K562 (cell line): ENCODE results near the gene NHLRC2. TPM values are rescaled to one million over a fixed set of nuclear protein-coding genes. Genes with fewer than 3 reads are reported as not detected.

Source experiments
- ARID1B ChIP-seq: fragments of 450-650 bp; IDR thresholded peaks from 2 replicates; pipeline ENCODE4 v1.6.1; 2016; ENCODE audit warnings: antibody characterized with exemption, mild to moderate bottlenecking, inconsistent platforms
- BRF1 ChIP-seq: IDR thresholded peaks from 3 replicates; pipeline ENCODE4 v1.6.1; 2011; ENCODE audit warnings: borderline replicate concordance, mild to moderate bottlenecking; ENCODE audit not compliant: insufficient read length; ENCODE audit errors: extremely low read depth
- CAMTA2 ChIP-seq: fragments of 250-450 bp; sonication (Bioruptor Pico); conservative IDR thresholded peaks from 2 replicates; pipeline ENCODE4 v1.5.1; 2022
- CBFA2T2 ChIP-seq: fragments of 450-650 bp; conservative IDR thresholded peaks from 2 replicates; pipeline ENCODE4 v1.6.1; 2017; ENCODE audit warnings: mild to moderate bottlenecking
- CBFA2T3 ChIP-seq: fragments of 450-650 bp; IDR thresholded peaks from 2 replicates; pipeline ENCODE4 v1.6.1; 2017
- CHCHD3 ChIP-seq: fragments of 250-450 bp; sonication (Bioruptor Pico); IDR thresholded peaks from 2 replicates; pipeline ENCODE4 v2.1.2; 2022; ENCODE audit warnings: mild to moderate bottlenecking
- CTBP1 ChIP-seq: fragments of 450-650 bp; IDR thresholded peaks from 2 replicates; pipeline ENCODE4 v1.6.1; 2016; ENCODE audit warnings: borderline replicate concordance
- DPF2 ChIP-seq: fragments of 450-650 bp; IDR thresholded peaks from 2 replicates; pipeline ENCODE4 v1.6.1; 2016
- ESRRA ChIP-seq: fragments of 450-650 bp; IDR thresholded peaks from 2 replicates; pipeline ENCODE4 v1.6.1; 2014; ENCODE audit warnings: low read depth, mild to moderate bottlenecking, moderate library complexity, borderline replicate concordance
- MAFG ChIP-seq: fragments of 450-650 bp; conservative IDR thresholded peaks from 2 replicates; pipeline ENCODE4 v1.6.1; 2016; ENCODE audit warnings: missing genetic modification characterization, missing compliant biosample characterization
- NCOR1 ChIP-seq: fragments of 450-650 bp; IDR thresholded peaks from 2 replicates; pipeline ENCODE4 v1.6.1; 2016; ENCODE audit warnings: mild to moderate bottlenecking, moderate library complexity
- NEUROD1 ChIP-seq: fragments of 150-350 bp; IDR thresholded peaks from 2 replicates; pipeline ENCODE4 v1.6.1; 2014; ENCODE audit warnings: borderline replicate concordance, low read length, low read depth; ENCODE audit not compliant: partially characterized antibody
- RAD51 ChIP-seq: fragments of 450-650 bp; IDR thresholded peaks from 2 replicates; pipeline ENCODE4 v1.7.1; 2016; ENCODE audit warnings: low read depth, mild to moderate bottlenecking, borderline replicate concordance
- RBM17 ChIP-seq: fragments of 200-400 bp; formaldehyde crosslinking; IDR thresholded peaks from 2 replicates; pipeline ENCODE4 v1.6.1; 2017; ENCODE audit warnings: low read depth, mild to moderate bottlenecking, low read length, borderline replicate concordance
- RBM39 ChIP-seq: fragments of 200-400 bp; formaldehyde crosslinking; optimal IDR thresholded peaks from 2 replicates; pipeline ENCODE3; 2018; ENCODE audit warnings: low read depth, low read length
- RCOR1 ChIP-seq, 2 experiments: IDR thresholded peaks; 2 replicates each; pipeline ENCODE4 v1.6.1; 2012; ENCODE audit warnings: low read depth in 2 of 2, low read length in 2 of 2, borderline replicate concordance in 1 of 2, improper control_type of control experiment in 1 of 2
- SMARCA4 ChIP-seq: fragments of 450-650 bp; IDR thresholded peaks from 2 replicates; pipeline ENCODE4 v1.6.1; 2016
- SP1 ChIP-seq: sonication (generic); formaldehyde crosslinking; IDR thresholded peaks from 2 replicates; pipeline ENCODE4 v1.8.1; 2022; ENCODE audit warnings: mild to moderate bottlenecking, missing genetic modification reagents
- TCF3 ChIP-seq: sonication (generic); formaldehyde crosslinking; IDR thresholded peaks from 2 replicates; pipeline ENCODE4 v1.4.0; 2020; ENCODE audit warnings: mild to moderate bottlenecking, missing genetic modification reagents
- ZNF212 ChIP-seq: fragments of 450-650 bp; formaldehyde crosslinking; IDR thresholded peaks from 2 replicates; pipeline ENCODE4 v1.4.0; 2020; ENCODE audit warnings: mild to moderate bottlenecking
- ZNF23 ChIP-seq: fragments of 250-450 bp; sonication (Bioruptor Pico); IDR thresholded peaks from 2 replicates; pipeline ENCODE4 v1.4.0; 2020; ENCODE audit warnings: mild to moderate bottlenecking
- ZNF347 ChIP-seq: fragments of 450-650 bp; formaldehyde crosslinking; IDR thresholded peaks from 2 replicates; pipeline ENCODE4 v1.4.0; 2020; ENCODE audit warnings: low read depth, mild to moderate bottlenecking, moderate library complexity
- ZNF431 ChIP-seq: sonication (generic); formaldehyde crosslinking; IDR thresholded peaks from 2 replicates; pipeline ENCODE4 v1.8.0; 2022; ENCODE audit warnings: mild to moderate bottlenecking, missing genetic modification reagents
- polyA plus RNA-seq, 8 experiments: library from polyadenylated mRNA; depleted of rRNA in 4 of 8; stranded (reverse) in 5 of 8; unstranded in 3 of 8; fragments of >200 nt; fragmentation: Nextera tagmentation in 2 of 8; fragmentation: Illumina TruSeq in 1 of 8; extraction: Ambion mirVana in 2 of 8; extraction: Trizol in 1 of 8; gene quantifications; 2 replicates each; pipeline versions ENCODE4 v1.2.1 to v1.2.3, GENCODE V29; 2011 to 2014; ENCODE audit warnings: inconsistent platforms in 1 of 8, missing spikeins in 1 of 8
- total RNA-seq, 7 experiments: library from RNA; depleted of rRNA in 6 of 7; stranded (reverse); fragments of >200 nt in 6 of 7; fragmentation: Illumina TruSeq in 2 of 7; extraction: Trizol in 2 of 7; gene quantifications; 2 replicates each; pipeline versions ENCODE4 v1.2.1 to v1.2.3, GENCODE V29; 2011 to 2021; ENCODE audit warnings: low replicate concordance in 1 of 7
- TF ChIP-seq, protein P1 (sequence below): fragments of 450-650 bp; IDR thresholded peaks from 2 replicates; pipeline ENCODE4 v1.6.1; 2017; ENCODE audit warnings: antibody characterized with exemption
- TF ChIP-seq, protein P2 (sequence below): sonication (generic); formaldehyde crosslinking; IDR thresholded peaks from 2 replicates; pipeline ENCODE4 v1.5.0; 2020; ENCODE audit warnings: missing genetic modification reagents
- TF ChIP-seq, protein P3 (sequence below): fragments of 450-650 bp; formaldehyde crosslinking; IDR thresholded peaks from 2 replicates; pipeline ENCODE4 v1.4.0; 2020; ENCODE audit warnings: mild to moderate bottlenecking, moderate library complexity
- TF ChIP-seq, protein P4 (sequence below), 3 experiments: fragments of 200-800 bp in 1 of 3; sonication (Bioruptor generic) in 1 of 3; sonication (generic) in 1 of 3; formaldehyde crosslinking in 1 of 3; IDR thresholded peaks; 2 replicates each; pipeline versions ENCODE4 v1.6.1 to v1.8.0; 2016 to 2022; ENCODE audit warnings: mild to moderate bottlenecking in 2 of 3, missing compliant biosample characterization in 2 of 3, missing genetic modification characterization in 2 of 3, missing genetic modification reagents in 1 of 3

The NHLRC2 gene
- total and polyA plus RNA-seq, 9 of the 15 experiments (the other 6 are each of a cell fraction or from before 2014, with no cell fraction given) = 1.5 to 22.4 (median 10.3) TPM

DNA sequence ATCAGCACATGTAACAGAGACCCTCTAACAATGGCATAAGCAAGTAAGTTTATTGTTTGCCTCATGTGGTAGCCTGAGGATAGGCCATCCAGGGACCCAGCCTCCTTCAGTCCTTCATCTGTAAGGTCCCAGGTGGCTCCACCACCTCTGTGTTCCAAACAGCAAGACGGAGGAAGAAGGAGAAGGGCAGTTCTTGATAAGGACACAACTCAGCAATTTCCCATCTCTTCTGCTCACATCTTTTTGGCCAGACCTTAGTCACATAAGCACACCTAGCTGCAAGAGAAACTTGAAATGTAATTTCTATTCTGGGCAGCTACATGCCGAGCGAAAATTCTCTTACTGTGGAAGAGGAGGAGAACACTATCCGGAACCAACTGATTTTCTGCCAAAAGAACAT lies 34.5 kb upstream of the NHLRC2 start (continued):
- no peak for TF ChIP-seq RAD51
- no peak for TF ChIP-seq ZNF212 (CRISPR knock-in tag)
- 0 out of 2 replicates have a peak, but pooled peaks have one; percentile 27 for TF ChIP-seq SMARCA4
- peak; percentile 47; the same call in 1 of the 2 replicates for TF ChIP-seq CBFA2T2
- TF ChIP-seq RCOR1 (IDR thresholded peaks at IDR 0.05; ENCODE audit: borderline replicate concordance in 1 of 2, low read depth in 2 of 2, low read length in 2 of 2) = 0 out of 4 replicates have a peak, but pooled peaks of 1 of the 2 experiments have one; percentile 17
- TF ChIP-seq CAMTA2 (CRISPR knock-in tag) = no peak
- TF ChIP-seq SP1 (CRISPR knock-in tag) = no peak
- no peak for TF ChIP-seq CHCHD3 (CRISPR knock-in tag)
- TF ChIP-seq, protein P1, sequence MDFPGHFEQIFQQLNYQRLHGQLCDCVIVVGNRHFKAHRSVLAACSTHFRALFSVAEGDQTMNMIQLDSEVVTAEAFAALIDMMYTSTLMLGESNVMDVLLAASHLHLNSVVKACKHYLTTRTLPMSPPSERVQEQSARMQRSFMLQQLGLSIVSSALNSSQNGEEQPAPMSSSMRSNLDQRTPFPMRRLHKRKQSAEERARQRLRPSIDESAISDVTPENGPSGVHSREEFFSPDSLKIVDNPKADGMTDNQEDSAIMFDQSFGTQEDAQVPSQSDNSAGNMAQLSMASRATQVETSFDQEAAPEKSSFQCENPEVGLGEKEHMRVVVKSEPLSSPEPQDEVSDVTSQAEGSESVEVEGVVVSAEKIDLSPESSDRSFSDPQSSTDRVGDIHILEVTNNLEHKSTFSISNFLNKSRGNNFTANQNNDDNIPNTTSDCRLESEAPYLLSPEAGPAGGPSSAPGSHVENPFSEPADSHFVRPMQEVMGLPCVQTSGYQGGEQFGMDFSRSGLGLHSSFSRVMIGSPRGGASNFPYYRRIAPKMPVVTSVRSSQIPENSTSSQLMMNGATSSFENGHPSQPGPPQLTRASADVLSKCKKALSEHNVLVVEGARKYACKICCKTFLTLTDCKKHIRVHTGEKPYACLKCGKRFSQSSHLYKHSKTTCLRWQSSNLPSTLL = no peak
- TF ChIP-seq ARID1B = peak; percentile 56
- TF ChIP-seq TCF3 (CRISPR knock-in tag) = peak; percentile 49
- peak; percentile 58; the same call in 1 of the 2 replicates for TF ChIP-seq CTBP1
- TF ChIP-seq ESRRA = no peak
- 0 out of 2 replicates have a peak, but pooled peaks have one; percentile 18 for TF ChIP-seq NCOR1
- no peak for TF ChIP-seq NEUROD1
- 0 out of 2 replicates have a peak, but pooled peaks have one; percentile 38 for TF ChIP-seq MAFG
- no peak for TF ChIP-seq ZNF347 (CRISPR knock-in tag)
- TF ChIP-seq, protein P2, sequence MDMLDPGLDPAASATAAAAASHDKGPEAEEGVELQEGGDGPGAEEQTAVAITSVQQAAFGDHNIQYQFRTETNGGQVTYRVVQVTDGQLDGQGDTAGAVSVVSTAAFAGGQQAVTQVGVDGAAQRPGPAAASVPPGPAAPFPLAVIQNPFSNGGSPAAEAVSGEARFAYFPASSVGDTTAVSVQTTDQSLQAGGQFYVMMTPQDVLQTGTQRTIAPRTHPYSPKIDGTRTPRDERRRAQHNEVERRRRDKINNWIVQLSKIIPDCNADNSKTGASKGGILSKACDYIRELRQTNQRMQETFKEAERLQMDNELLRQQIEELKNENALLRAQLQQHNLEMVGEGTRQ (CRISPR knock-in tag) = no peak
- TF ChIP-seq DPF2 = 0 out of 2 replicates have a peak, but pooled peaks have one; percentile 39
- TF ChIP-seq, protein P3, sequence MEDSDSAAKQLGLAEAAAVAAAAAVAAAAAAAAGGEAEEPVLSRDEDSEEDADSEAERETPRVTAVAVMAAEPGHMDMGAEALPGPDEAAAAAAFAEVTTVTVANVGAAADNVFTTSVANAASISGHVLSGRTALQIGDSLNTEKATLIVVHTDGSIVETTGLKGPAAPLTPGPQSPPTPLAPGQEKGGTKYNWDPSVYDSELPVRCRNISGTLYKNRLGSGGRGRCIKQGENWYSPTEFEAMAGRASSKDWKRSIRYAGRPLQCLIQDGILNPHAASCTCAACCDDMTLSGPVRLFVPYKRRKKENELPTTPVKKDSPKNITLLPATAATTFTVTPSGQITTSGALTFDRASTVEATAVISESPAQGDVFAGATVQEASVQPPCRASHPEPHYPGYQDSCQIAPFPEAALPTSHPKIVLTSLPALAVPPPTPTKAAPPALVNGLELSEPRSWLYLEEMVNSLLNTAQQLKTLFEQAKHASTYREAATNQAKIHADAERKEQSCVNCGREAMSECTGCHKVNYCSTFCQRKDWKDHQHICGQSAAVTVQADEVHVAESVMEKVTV (CRISPR knock-in tag) = no peak
- no peak for TF ChIP-seq RBM39
- TF ChIP-seq CBFA2T3 = peak; percentile 71
- TF ChIP-seq RBM17 = no peak
- TF ChIP-seq, protein P4, sequence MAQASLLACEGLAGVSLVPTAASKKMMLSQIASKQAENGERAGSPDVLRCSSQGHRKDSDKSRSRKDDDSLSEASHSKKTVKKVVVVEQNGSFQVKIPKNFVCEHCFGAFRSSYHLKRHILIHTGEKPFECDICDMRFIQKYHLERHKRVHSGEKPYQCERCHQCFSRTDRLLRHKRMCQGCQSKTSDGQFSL (CRISPR knock-in tag; IDR thresholded peaks at IDR 0.05) = no peak
- TF ChIP-seq, protein P4 (tag; IDR thresholded peaks at IDR 0.05) = no peak
- no peak for TF ChIP-seq ZNF431 (CRISPR knock-in tag)
- no peak for TF ChIP-seq BRF1
- TF ChIP-seq ZNF23 = no peak
